Superior temporal gyrus (tissue), 1 donor: ENCODE results near the gene CABLES1.

ENCODE experiments used
- DNase-seq: peaks from one replicate; pipeline ENCODE4 v3.0.0-alpha.2; 2016; ENCODE audit errors: extremely low spot score

The CABLES1 gene

GRCh38 chr18:23169673-23170044, 34.4 kb downstream of the CABLES1 start:
- DNase-seq: no peak

GRCh38 chr18:23170137-23170536, 34.9 kb downstream of the CABLES1 start:
- DNase-seq: no peak

- DNase-seq: no peak
Measured at GRCh38 chr18:23171581-23172156, 36.4 kb downstream of the CABLES1 start.

DNA sequence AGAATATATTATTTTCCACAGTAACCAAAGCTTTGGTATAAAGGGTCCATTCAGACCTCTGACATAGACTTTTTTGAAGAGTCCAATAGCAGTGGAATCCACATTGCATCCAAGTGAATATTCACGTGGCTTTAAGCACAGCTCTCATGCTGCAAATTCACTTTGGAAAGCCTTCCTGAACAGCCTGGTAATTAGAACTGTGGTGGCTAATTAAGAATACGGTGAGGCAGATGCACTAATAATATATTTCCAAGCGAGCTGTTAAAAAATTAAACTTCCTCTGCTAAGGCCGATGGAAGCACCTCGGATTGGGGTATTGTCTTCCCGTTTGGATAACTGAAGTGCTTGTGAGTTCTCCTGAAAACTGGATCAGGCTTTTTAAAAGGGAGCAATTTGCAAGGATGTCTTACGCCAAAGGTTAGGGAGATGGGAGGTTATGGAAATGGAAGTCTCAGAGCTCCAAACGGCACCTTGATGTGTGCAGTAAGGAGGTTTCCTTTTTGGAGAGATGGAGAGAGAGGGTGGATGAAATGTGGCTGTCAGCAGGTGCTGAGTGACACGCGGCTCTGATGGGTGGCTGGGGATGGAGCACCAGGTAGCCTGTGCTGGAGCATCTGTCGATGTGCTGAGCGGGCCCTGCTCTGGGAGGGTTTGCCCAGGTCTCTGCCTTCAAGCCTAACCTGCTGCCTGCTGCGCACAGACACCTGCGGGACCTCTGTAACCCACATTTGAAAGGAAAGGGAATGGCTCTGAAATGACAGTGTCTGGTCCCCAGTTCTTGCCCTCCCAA, 37.5 kb downstream of the CABLES1 start:
- no peak for DNase-seq

DNA sequence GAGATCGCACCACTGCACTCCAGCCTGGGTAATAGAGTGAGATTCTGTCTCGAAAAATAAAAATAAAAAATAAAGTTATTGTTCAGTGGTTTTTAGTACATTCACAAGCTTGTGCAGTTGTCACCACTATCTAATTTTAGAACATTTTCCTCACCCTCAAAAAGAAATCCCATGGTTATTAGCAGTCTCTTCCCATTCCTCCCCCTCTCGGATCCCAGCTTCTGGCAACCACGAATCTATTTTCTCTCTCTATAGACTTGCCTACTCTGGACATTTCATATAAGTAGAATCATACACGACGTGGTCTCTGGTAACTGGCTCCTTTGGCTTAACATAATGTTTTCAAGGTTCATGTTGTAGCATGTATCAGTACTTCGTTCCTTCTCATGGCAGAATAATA, 38.6 kb downstream of the CABLES1 start:
- DNase-seq: no peak

DNA sequence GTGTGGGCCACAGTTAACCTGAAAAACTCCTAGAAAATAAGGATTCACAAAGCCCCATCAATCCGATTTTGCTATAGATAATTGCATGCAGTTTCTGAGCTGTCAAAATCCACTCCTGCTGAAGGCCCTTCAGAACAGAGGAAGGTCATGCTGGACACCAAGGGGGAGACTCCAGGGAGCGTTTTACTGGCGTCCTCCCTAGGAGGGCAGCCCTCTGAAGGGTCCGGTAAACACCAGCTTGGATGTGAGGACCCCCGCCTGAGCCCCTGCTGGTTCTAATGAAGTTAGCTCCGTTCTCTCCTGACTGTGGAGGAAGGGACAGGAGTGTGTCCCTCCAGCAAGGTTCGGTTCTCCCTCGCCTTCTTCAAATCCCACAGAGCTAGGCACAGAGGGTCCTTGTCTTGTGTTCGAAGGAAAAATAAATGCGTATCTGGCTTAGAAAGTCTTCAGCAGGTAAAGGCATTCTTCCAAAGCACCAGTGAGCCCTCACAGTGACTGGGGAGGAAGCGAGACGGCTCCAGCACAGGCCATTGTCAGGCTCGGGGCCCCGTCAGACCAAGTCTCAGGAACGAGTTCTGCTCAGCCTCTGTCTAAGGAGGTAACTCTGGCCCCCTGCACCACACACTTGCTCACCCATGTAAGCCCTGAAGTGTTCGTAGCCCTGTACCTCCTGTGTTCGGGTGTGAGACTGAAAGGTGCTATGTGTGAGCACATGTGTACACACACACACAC, 41.6 kb downstream of the CABLES1 start:
- no peak for DNase-seq

DNA sequence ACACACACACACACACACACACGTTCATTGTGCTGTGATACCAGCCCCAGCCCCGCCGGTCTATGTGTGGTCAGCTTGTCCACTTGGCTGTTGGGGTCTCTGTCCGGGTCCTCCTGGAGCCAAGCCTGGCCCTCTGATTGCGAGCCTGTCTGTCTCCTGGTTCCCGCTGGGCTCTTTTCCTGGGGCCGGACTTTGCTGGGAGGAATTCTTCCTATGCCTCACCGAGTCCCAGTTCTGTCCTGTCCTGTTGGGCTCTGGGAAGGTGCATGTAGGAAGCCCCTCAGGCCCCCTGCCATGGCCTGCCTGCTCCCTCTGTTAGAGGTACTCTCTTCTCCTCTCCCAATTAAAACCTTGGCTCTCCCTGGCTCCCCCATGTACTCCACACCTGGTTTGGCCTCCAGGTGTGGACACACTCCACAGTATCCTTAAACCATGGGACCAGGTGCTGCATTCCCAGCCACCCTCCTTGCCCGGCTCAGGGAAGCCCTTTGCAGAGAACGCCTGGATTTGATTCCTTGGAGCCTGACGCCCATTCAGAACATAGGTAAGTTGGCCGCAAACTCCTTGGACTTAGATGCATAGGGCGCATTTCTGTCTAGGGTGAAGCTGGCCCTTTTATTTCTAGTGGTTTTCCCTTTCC, 42.3 kb downstream of the CABLES1 start:
- DNase-seq: no peak

- no peak for DNase-seq
Measured at GRCh38 chr18:23178201-23178600, 42.9 kb downstream of the CABLES1 start.

GRCh38 chr18:23178661-23179081, 43.4 kb downstream of the CABLES1 start:
- no peak for DNase-seq

DNA sequence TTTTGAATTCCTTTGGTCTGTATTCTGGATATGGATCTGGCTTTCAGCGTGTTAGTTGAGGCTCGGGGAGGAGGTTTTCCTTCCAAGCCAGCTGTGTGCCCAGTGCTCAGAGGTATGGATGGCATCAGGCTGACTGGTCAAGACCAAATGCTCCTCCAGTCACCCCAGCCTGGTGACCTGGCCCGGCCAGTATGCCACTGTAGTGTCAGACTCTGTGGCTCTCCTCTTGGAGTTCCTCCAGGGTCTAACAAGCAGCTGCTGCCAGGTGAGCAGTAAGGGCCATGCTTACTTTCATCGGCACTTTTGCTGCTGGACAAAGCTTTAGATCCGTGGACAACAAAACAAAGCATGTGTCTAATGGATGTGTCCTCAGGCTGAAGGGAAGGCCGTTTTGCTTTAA, 44.1 kb downstream of the CABLES1 start:
- DNase-seq: no peak

DNA sequence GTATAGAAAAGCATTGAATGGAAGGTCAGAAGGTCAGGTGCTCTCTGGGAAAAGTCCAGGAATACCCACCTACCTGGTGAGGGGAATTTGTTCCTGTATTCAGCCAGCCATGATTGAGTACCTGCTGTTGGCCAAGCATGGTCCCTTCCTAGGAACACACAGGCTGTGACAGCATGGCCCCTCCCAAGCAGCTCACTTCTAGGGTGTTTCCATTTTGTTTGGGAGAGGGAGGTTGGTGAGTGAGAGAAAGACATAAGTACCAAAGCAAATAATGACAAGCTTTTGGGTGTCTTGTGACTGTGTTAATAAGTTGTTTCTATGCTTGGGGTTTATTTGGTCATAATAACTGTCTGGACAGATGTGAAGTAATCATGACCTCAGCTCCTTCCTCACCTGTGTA, 46.3 kb downstream of the CABLES1 start:
- DNase-seq: no peak

- DNase-seq: no peak
Measured at GRCh38 chr18:23182606-23183005, 47.3 kb downstream of the CABLES1 start.

DNA sequence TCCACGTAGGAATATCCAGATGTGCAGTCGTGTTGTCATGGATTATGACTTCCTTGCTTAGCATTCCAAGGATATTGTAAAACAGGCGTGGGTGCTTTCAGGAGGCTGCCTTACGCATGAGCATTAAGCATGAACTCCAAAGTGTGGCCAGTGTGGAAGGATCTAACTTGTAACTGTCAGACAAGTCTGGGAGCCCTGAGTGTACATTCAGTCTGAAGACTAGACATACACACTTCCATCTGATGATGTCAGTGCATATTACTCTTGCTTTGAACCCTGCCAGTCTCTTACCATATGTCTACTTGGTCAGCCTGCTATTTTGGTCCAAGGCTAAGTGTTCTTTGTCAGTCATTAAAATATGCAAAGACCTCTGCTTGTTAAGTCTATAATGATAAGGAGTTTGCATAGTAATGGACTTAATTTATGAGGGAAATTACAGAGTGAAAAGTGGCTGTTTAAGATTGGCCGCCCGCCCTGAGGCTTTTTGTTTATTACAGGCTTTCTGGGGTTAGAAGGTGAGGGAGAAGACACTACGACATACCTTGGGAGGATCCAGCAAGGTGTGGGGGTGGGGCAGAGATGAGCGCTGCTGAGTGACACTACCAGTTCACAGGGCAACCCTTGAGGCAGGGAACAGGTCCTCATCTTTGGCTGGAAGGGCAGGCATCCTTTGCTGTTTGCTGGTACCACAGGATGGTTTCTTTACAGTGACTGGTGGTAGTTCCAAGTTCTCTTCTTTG, 48.3 kb downstream of the CABLES1 start:
- no peak for DNase-seq

- DNase-seq: no peak
Measured at GRCh38 chr18:23186781-23187180, 51.5 kb downstream of the CABLES1 start.

GRCh38 chr18:23188068-23188760, 52.9 kb downstream of the CABLES1 start:
- DNase-seq: no peak

DNA sequence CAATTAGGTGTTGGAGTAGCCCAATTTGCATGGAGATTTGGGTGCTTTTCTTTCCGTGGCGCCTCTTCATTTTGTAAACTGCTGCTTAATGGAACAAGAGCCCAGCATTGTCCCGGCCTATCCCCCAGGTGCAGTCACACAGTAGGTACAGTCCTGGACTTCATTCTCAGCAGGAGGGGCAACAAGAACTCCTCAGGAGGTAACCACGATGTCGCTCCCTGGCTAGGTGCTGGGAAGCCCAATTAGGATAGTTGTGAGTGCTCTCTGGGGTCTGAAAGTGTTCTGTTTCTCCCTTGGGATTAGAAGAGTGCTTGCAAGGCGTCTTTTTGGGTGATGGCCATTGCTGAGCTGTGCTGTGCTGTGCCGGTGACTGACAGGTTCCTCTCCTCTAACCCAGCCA, 53.8 kb downstream of the CABLES1 start:
- DNase-seq: no peak

GRCh38 chr18:23189768-23190661, 54.7 kb downstream of the CABLES1 start:
- no peak for DNase-seq

- no peak for DNase-seq
Measured at GRCh38 chr18:23191232-23191631, 55.9 kb downstream of the CABLES1 start.

DNA sequence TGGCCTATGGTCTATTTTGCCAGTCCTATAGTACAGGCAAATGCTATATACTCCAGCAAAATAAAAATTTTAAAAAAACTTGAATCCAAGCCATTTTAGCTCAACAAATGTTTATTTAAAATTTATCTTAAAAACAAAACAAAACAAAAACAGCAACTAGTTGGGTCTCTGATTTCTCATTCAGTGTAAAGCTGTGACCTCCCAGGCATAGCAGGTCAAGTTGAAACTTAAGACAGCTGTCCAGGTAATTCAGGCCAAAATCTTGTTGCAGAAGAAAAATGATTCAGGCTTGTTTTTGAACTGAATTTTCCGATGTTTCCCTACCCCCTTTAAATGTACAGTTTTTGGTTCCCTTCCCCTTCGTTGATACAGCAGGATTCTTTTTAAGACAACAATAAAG, 58.5 kb downstream of the CABLES1 start:
- no peak for DNase-seq
